ENCODE measurements around the gene BCKDHA.

The BCKDHA gene

DNA sequence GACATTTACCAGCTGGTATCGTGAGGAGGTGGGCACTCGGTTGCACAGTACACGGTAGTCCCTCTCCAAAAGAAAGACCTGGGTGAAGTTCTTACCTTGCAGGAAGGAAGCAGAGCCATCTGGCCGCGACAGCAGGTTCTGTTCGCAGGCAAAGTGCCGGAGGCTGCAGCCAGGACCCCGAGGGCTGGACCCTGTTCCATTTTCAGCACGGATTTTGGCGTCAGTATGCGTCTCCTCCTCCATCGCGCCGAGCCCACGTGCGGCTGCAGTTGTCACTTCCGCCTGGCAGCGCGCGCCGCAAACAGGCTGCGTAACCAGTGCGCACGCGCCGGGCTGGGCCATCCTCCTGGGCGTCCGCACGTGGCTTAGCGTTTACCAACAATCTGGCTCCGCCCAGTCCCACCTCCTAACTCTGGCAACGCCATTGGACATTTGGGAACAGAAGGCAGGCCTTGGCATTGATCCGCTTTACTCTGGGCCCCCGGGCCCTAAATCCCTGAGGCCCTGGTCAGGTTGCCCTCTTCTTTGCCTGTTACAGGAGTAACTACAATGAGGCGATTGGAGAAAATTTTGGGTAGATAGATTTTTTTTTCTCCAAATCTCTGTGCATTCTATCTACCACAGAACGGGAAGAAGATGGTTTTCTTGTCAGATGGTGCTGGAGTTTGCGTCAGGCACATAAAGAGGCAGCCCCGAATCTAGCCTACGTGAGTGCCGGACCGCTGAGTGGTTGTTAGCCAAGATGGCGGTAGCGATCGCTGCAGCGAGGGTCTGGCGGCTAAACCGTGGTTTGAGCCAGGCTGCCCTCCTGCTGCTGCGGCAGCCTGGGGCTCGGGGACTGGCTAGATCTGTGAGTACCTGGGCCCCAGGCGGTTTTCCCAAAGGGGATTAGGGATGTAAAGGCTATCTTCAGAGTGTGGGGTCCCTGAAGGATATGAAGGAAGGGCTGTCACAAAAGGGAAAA is at the start of gene BCKDHA, which contains the start of gene EXOSC5:
Gene BCKDHA, plus strand, starts transcription at position 733 of the 964 bp plus-strand sequence. Its CDS starts 10 bp downstream, at position 743.
Gene EXOSC5, minus strand, starts transcription at position 274 of the 964 bp plus-strand sequence. Its CDS starts 31 bp downstream, at position 243.
- peak; percentile 100 for DNase-seq

DNA sequence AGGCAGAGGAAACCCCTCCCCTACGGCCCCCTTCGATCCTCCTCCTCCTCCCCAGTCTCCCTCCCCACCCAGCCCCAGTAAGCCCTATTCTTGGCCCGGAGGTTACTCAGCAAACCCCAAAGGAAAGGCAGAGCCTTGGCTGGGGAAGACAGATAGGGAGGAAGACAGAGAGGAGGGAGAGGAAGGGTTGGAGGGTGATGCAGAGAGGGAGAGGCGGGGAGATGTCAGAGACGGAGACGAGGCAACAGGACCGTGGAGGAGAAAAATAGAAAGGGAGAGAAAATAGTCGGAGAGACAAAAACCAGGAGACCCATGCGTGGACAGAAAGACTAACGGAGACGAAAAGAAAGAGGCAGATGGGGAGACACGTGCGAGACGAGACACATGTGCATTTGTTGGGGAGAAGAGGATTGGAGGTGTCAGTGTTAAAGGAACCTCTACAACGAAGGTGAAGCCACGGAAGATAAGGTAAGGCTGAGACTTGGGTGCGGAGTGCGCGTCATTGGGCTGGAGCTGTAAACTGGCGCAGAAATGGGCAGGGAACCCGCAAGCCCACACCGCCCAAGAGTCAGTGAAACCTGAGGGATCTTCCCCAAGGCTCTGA is 46.8 kb upstream of the BCKDHA start:
- no peak for DNase-seq

DNA sequence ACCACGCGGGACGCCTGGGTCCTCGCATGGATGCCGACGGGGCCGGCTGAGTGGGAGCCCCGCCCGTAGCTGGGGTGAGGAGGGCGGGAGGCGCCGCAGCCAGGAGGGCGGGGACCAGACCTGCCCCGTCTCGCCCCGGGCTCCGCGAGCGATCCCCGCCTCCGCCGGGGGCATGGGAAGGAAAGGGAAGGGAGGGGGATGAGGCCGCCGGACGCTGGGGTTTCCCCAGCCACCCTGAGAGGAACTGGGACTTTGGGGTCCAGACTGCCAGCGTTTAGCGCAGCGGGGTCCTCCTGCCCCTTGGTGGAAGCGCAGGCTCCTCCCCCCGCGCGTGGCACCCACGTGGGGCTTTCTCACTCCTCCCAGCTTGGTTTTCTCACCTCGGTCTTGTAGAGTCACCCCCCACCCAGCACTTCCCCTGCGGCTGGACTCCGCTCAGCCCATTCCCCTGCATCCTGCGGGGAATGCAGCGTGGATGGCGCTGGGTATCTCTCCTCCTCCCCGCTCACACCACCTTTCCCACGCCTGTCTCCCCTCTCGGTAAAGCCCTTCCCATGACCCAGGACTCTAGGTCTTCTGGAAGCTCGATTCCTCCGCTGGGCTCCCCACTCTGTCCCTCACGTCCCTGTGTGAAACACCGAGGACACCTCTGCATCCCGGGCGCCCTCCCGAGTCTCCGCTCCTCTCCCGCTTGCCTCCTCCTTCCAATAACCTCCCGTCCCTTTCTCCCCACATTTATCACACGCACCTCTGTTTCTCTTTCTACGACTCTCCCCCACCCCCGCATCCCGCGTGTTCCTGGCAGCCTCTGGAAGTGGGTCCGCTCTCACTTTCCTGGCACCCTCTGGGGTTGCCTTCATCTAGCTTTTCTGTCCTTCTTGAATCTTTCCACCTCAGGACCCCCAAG is 46.0 kb upstream of the BCKDHA start:
- no peak for DNase-seq

DNA sequence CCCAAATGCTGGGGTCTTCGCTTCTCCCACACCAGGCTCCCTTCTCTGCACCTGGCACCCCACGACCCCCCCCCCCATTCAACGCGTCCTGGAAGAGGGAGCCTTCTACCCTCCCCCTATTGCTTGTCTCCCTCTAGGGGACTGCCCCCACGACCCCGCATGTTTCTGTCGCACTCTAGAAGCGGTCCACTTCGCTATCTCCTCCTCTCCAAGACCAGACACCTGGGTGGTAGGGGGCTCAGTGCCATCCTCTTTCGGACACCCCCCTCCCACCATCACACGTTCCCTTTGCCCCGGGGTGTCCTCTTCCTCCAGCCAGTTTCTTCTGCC is 45.4 kb upstream of the BCKDHA start:
- DNase-seq, result no peak

DNA sequence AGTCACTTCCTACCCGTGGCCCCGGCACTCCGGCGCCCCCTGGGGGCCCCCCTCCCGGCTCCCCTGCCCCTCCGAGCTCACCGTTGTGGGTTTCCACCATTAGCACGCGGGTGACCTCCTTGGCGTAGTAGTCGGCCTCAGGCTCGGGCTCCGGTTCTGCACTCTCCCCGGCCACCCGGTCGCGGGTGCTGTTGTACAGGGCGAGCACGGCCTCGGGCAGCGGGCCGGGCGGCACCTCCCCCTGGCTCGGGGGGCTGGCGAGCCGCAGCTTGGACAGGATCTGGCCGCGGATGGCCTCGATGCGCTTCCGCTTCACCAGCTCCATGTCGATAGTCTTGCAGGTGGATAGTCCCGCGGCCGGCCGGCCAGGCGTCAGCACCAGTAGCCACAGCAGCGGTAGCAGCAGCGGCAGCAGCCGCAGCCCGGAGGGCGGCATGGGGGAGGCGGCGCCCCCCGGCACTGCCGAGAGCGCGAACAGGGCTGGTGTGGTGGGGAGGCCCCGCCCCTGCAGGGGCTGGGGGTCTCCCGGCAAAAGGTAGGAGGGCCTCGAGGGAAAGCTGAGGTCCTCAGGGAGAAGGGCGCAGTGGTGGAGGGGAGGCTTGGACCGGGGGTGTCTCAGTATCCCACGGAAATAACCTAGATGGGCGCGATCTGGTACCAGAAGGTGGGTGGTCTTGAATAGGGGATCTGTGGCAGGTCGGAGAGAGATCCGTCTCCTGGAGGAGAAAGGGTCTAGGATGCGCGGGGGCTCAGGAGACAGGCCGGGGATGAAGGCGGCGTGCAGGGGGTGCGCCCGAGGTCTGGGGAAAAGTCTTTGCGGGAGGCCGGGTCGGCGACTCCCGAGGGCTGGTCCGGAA is 44.8 kb upstream of the BCKDHA start:
- no peak for DNase-seq

DNA sequence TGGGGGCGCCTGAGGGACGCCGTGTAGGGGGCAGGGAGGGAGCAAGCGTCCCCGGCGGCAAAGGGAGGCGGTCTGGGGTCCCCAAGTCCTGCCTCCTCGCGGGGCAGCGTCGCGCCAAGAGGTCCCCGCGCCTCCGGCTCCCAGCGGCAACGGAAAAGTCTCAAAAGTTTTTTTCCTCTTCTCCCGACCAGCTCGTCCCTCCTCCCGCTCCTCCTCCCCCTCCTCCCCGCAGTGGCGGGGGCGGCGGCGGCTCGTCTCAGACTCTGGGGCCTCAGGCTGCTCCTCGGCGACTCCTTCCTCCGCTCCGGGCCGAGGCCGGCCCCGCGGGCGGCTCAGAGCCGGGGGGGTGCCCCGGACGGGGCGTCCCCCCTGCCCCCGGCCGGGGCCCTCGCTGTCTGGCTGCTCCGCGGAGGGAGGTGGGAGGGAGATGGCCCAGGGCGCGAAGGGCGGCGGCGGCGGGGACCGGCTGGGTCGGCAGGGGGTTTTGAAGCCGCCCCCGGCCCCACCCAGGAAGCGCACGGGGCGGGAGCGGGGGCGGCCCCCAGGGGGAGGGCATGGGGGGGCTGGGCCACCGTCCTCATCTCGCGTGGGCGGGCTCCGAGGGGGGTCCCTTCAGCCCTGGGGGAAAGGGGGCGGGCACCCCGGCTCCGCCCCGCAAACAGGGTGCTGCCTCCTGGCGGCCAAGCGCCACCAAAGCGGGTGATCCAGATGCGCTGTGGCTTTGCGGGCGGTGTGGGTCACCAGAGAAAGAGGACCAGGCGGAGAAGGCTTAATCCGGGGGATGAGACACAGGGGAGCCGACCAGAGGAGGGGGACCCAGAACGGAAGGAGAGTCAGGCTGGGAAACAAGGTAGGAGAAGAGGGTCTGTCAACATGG is 43.9 kb upstream of the BCKDHA start, which contains the start of gene TGFB1:
Gene TGFB1, minus strand, starts transcription at position 457 of the 877 bp plus-strand sequence. CDS start 878 bp downstream, outside the sequence.
- DNase-seq, result peak; percentile 40

DNA sequence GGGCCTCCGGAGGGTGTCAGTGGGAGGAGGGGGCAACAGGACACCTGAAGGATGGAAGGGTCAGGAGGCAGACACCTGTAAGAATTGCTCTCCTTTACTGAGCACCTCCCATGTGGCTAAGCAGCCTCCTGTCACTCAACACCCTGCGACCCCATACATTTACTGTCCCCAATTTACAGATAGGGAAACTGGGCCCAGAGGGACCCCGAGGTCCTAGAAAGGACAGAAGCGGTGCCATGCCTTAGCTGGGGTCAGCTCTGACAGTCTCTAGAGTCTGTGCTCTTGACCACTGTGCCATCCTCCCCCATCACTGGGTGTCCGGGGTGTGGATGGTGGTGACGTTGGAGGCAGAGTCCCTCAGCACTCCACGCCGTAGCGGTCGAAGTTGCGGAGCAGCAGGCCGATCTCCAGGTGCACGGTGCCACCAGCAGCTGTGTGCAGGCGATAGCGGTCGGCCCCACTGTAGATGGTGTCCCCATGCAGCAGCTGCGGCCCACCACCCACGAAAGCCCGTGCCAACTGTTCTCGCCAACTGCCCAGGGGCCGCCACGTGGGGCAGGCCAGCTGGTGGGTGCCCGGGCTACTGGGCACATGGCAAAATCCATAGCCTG is 43.2 kb upstream of the BCKDHA start:
- no peak for DNase-seq

DNA sequence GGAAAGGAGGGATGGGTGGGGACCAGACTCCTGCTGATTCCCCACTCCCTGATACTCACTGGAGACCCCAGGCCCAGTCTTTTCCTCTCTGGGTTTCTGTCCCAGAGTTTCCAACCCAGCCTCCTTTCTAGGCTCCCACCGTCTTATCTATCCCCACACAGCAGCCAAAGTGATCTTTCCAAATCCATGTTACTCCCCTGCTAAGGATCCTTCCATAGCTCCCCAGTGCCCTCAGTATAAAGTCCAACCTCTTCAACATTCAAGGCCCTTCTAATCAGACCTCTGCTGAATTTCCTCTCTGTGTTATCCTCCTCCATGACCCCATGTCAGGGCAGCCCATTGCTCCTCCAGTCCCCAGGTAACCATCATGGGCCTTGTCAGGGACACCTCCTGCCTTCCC is 42.6 kb upstream of the BCKDHA start:
- no peak for DNase-seq

DNA sequence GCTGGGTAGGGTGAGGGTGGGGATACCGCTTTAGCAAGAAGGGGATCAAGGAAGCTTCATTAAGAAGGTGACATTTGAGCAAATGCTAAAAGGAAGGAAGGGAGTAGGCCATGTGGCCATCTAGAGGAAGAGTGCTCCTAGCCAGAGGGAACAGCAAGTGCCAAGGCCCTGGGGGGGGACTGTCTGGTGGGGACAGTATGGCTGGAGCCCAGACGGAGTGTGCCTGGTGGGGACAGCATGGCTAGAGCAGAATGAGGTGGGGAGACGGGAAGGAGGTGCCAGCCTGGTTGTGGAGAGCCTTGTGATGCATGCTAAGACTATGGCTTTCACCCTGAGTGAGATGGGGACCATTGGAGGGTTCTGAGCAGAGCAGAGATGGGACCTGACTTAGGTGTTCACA is 41.8 kb upstream of the BCKDHA start:
- no peak for DNase-seq

DNA sequence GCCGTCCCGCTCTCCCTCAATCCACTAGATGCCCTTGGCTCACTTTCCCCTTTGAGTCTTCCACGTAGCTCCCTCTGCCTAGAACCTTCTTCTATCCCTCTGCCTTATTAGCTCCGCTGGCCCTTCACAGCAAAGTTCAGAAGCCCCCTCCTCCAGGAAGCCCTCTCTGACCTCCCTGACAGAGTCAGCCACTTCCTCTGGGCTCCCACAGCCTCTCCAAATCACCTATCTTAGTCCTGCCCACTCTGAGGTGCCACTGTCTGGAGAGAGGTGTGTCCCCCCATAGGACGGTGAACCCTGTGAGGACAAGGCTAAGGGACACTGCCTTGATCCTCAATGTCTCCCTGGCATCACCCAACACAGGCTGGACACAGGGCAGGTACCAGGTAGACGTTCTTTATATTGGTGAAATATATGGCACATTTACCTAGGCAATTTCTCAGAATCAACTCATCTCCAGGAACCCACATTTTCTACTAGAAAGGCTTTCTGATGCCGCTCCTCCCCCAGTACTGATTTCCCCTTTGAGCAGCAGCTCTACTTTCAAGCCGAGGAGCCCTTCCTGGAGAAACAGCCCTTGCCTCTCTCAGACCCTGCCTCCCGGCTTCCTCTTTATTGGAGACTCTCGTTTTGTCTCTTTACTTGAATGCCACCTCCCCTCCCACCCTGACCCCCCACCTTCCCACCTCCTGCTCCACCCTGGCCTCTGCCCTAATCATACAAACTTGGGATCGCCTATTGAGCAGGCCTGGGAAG is 40.5 kb upstream of the BCKDHA start:
- DNase-seq, result no peak

DNA sequence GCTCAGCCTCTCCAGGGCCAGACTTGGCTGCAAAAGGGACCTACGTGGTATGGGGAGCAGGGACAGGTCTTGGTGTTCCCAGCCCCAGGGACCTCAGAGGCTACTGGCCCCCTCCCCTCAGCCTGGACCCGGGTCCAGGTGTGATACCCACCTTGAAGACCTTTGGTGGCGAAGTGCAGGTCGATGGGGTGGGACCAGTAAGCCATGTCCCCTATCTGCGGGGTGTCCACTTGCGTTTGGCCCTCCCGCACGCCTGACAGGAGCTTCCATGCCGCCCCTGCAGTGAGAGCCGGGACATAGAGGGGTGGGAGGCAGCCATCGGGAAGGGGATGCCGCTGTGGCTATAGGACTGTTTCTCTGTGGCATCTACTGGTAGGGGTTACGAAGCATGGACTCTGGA is 39.9 kb upstream of the BCKDHA start:
- DNase-seq, result no peak

DNA sequence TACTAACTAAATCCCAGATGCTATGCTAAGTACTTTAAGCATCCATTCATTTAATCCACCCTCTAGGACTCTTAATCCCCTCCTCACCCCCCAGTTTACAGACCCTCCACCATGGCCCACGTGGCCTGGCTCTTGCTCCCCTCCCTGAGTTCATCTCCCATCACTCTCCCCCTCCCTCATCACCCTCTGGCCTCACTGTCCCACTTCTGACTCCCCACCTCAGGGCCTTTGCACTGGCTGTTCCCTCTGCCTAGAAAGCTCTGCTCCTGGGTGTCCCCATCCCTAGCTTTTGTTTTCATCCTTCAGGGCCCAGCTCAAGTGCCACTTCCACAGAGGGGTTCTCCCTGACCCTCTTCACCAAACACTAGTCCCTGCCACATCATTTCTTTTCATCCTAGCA is 37.9 kb upstream of the BCKDHA start:
- no peak for DNase-seq

DNA sequence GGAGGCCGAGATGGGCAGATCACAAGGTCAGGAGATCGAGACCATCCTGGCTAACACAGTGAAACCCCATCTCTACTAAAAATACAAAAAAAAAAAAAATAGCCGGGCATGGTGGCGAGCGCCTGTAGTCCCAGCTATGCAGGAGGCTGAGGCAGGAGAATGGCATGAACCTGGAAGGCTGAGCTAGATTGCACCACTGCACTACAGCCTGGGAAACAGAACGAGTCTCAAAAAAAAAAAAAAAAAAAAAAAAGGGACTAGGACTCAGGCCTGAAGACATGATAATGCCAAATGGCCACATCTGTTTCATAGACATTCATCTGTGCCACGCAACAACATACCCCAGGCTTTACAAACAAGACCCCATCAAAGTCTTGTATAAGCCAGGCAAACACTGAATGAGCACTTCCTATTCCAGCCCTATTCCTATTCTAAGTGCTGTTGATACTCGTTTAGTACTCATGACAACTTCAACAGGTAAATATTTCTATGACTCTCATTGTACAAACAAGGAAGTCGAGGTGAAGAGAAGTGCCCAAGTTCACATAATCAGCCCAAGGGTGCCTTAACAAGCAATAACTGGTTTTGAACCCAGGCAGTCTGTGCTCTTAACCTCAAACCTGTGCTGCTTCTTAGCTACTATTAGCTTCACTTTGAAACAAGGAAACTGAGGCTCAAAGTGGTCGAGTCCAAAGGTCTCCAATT is 35.3 kb upstream of the BCKDHA start:
- DNase-seq, result no peak

DNA sequence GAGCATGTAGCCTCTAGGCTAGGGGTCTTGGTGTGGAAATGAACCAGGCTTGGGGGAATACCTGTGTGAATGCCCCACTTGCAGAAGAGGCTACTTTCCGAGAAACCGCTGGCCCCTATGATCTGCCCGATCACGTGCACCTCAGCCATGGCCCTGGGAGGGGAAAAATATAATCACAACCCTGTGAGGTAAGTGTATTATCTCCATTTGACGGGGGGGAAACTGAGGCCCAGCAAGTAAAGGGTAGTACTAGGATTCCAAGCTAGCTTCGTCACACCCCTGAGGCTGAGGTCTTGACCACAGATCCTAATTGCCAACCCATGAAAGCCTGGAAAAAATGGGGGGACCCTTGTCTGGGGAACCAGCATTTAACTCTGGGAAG is 34.3 kb upstream of the BCKDHA start:
- DNase-seq, result no peak

DNA sequence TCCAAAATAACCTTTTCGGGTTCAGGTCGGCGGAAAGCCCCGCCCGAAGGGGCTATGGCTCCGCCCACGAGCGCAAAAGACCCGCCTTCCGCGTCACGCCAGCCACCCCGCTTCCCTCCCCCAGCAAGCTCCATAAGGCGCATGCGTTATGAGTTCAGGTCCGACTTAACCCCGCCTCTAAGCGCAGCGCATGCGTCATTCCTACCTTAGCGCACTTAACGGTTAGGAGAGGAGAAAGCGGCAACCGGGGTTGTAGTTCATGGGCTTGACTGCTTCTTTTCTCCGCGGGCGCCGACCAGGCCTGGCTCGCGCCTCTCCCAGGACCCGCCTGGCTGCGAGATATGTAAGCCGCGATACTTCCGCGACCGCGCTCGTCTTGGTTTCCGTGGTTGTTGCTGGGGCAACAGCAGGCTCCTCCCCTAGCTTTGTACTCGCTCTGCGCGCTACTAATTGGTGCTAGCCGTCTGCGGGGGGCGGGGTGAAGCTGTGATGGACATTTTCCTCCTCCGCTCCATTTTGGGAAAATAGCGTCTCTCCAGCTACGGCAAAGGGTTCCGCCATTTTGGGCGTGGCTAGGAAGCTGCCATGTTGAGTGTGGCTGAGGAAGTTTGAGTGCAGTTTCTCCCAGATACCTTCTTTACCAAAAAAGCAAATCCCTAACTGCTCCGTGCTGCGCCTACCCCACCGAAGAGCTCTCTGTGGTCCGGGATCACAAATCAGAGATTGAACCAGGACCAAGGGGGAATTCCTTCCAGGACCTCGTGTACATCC is 33.7 kb upstream of the BCKDHA start, which contains the start of gene B9D2:
Gene B9D2, minus strand, starts transcription at position 397 of the 771 bp plus-strand sequence. CDS start 630 bp downstream, outside the sequence.
- peak; percentile 98 for DNase-seq

DNA sequence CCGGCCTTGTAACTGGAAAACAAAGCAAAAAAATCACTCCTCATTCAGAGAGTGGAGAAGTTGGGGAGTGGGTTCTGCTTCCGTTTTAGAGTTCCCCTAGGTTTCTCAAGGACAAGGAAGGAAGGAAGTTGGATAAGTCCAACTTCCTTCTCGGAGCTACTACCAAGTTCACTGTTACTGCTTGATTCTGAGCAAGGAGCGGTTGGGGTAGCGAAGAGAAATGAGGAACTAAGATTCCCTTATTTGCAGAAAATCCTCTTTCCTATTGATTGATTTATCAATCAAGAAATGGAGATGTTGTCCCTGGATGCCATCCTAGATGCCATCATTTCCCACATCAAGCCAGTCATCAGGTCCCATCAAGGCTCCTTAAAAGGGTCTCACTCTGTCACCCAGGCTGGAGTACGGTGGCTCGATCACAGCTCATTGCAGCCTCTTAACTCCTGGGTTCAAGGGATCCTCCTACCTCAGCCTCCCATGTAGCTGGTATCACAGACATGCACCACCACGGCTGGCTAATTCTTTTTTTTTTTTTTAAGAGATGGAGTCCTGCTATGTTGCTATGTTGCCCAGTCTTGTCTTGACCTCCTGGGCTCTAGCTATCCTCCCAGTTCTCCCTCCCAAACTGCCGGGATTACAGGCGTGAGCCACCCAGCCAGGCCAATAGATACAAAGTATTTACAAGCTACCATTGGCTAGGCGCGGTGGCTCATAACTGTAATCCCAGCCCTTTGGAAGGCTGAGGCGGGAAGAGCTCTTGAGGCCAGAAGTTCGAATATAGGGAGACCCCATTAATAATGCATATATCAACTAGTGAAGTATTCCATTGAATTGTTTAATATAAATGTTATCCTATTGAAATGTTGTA is 32.9 kb upstream of the BCKDHA start:
- no peak for DNase-seq

DNA sequence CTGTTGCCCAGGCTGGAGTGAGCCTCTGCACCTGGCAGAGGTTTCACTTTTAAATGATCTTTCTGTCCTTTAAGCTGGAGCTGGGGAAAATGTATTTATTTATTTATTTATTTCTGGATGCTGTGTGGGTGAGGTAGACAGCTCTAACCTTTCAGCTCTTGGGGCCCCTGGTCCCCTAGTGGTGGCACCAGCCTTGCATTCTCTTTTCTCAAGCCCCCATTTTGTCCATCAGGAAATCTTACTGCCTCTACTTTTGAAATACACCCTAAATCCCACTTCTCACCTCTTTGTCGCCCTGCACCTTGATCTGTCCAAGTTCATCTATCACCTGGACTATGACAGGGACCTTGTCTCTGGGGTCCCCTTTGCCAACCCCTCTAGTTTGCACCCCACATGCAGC is 31.5 kb upstream of the BCKDHA start:
- no peak for DNase-seq
